Dermis blood vessel endothelial cell (primary cell): ENCODE results near the gene CNIH1. TPM values are rescaled to one million over a fixed set of nuclear protein-coding genes. Genes with fewer than 3 reads are reported as not detected.

Experiments
- DNase-seq: peaks from one replicate; pipeline ENCODE4 v3.0.0; 2010
- total RNA-seq: library from RNA; depleted of rRNA; stranded (reverse); fragments of >200 nt; gene quantifications from 2 replicates; pipeline ENCODE4 v1.2.3, GENCODE V29; 2014

CNIH1 gene
- 156 and 160 TPM in 2 replicates for total RNA-seq

DNA sequence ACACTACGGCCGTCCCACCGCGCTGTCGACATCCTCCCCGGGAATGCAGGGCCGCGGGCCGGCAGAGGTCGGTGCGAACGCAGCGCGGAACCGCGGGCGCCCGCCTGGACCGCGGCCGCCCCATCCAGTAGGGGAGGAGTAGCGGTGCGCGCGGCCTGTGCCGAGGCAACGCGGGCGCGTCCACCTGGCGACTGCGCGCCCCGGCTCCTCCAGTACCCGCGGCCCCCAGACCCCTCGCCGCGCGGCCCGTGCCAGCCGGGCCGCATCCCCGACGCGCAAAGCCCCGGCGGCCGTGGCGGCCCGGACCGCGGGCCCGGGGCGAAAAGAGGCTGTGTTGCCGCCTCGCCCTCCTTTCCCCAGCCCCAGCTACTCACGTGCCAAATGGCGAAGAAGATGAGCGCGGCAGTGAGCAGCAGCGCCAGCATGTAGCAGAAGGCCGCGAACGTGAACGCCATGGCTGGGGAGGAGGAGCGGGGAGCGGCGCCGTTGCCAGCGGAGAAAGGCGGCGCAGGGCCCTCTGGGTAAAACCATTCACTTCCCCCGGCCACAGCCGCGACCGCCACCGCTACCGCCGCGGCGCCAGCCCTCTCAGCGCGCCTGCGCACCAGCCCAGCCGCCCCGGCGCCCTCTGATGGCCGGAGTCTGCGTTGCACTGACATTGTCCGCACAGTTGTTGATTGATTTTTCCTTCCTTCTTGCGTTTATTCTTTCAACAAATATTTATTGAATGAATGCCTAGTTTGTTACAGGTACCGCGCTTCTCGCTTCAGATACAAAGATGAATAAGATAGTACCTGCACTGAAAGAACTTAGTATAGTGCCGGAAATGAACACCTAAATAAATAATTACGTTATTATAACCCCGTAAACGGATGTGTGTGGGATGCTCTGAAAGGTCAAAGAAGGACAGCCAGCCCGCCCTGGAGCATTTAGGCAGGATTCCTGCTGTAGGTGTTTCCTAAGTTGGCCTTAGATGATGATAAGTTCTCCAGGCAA, at the start of gene CNIH1:
TSS of gene CNIH1 (minus strand) at position 502 of the 996 bp plus-strand sequence. CDS start at position 455, 47 bp downstream.
- peak; percentile 94 for DNase-seq

DNA sequence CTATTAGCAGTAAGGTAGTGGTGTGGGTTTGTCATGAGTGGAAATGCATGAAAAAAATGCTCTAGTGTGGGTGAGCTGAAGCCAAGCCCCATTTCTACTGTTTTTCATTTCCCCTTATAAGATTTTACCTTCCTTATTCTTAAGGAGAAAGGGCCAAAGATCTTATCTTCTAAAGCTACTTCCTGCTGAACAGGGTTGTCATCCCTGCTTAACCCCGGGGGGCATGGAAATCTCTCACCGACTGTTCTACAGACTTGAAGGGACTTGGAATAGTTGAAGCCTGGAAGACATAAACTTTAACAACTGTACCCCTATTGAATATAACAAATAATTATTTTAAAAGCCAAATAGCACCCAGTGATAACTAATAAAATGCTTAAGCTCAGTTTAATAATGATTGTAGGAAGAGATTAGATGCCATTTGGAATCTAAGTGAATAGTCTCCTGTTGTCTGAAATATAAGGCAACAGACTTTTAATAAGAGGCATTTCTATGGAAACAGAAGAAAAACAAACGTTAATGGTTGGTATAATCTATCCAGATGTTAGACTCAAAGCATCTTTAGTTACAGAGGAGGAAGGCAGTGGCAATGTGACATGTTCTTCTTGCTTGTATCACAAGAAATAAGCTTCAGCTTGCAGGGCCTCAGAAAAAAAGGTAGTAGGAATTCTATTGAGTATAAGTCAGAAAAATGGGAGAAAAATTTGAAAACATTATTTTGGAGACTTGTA, 49.4 kb upstream of the CNIH1 start:
- DNase-seq, result no peak

DNA sequence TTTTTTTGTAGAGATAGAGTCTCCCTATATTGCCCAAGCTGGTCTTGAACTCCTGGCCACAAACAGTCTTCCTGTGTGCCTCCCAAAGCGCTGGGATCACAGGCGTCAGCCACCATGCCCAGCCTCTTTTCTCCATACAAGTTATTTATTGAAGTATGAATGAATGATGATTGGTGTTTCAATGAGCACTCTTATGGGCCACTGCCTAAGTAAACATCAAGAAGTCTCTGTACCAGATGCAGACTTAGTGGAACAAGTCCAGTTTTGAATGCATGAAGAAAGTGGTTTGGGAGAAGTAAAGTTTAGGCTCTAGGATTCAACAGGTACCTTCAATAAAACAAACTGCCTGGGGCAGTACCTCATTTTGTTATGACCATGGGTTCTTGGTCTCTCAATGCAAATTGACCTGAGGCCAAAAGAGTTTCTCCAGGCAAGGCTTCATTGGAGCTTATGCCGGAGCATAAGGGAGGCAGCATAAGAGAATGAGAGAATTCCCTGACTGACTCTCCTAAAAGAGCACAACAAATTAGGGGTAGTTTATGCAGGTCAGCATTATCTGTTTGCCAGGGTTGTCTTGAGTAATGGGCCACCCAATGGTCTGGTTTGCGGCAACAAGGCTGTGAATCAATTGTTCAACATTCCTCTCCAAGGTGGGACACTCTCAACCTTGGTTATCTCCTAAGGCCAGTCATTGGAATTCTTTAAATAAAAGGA, 48.7 kb upstream of the CNIH1 start:
- DNase-seq, result no peak

DNA sequence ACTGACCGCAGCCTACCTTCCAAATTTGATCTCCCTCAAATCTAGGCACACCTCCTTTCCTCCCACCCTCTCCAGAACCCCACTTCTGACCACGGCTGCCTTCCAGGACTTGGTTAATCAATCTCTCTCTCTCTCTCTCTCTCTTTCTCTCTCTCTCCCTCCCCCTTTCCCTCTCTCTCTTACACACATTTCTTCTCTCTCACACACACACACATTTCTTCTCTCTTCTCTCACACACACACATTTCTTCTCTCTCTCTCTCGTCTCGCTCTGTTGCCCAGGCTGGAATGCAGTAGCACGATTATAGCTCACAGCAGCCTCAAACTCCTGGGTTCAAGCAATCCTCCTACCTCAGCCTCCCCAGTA, 48.1 kb upstream of the CNIH1 start:
- DNase-seq, result no peak

DNA sequence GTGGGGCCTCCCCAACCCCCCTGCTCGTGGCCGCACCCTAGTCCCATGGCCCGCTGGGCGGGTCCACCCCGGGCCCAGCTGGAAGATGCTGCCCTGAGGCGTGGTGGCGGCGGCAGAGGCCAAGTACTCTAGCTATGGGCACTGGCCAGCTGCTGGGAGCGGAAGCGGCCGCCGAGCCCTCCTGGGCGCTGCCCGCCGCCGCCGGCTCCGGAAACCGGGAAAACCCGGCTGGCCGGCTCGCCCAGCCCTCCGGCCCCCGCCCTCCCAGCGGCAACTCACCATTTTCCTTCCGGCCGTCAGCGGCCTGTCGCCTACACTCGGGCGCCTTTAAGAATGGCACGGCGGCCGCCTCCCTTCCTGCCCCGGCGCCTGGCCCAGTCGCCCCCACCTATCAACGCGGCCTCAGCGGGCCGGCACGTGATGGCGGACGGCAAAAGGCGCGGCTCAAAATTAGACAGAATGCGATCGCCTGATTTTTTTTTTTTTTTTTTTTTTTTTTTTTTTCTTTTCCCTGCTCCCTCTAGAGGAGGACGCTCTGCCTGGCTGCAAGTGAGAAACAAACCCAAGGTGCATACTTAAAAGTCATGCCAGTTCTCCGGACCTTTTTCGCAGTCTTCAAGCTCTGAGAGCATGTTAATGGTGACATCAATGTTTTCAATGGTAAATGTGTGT, 47.6 kb upstream of the CNIH1 start, which contains the start of gene GMFB:
TSS of gene GMFB (minus strand) at position 335 of the 672 bp plus-strand sequence. CDS start at position 282, 53 bp downstream.
- peak; percentile 97 for DNase-seq

DNA sequence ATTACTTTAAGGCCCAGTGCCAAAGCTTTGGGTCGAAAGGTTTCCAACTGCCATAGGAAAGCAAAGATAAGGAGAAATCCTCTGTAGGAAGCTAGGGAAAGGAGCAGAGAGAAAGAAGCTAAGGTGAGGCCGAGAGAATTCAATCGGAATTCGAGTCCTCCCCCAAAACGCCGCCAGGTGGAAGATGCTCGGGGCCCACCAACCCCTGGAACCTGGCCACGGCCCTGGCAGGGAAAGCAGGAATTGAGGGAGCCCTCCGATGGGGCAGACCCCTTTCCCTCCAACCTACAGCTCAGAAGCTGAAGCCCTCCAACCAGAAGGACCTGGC, 47.1 kb upstream of the CNIH1 start:
- DNase-seq, result no peak

DNA sequence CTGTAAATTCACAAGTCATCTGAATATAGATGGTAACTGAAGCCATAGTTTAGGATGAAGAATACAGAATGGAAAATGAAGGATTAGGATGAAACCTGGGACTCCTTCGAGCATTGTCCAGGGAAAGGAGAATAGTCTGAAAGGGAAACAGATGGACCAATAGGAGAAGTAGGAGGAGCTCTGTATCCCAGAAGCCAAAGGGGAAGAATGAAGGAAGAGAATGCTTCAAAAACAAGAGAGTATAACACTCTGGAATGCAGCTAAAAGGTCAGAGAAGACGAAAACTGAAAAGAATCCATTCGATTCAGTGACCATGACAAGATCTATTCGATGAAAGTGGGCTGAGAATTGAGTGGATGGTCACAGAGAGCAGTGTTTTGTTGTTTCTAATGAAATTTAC, 46.6 kb upstream of the CNIH1 start:
- DNase-seq, result peak; percentile 59

DNA sequence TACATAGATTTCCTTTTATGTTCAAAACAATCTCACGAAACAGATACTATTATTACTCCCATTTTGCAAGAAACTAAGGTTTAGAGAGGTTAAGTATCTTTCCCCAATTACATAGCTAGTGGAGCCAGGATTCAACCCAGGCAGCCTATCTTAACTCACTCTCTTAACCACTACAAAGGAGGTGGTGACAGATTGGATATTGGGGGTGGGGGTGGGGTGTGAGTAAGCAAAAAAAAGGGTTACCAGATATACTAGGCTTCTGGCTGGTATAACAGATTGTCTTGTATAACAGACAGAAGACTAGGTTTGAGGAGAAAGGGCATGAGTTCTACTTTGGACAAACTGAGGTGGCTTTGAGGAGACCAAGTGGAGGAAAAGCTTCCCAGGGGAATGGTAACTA, 45.5 kb upstream of the CNIH1 start:
- no peak for DNase-seq

DNA sequence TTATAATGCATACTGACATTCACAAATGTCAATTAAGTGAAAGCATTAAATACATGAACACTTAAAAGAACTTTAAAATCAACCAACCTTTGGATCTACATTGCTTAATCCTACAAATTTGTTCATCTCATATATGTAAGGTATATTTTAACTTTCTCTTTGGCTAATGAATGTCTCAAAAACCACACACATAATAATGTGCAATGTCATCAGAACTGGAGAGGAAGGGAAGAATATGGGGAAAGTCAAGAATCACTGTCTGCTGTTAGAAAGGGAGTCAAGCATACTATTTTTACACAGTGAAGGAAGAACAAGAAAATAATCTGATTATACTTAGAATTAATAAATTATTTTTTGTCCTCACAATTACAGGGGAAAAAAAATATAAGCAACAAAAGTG, 42.7 kb upstream of the CNIH1 start:
- no peak for DNase-seq

DNA sequence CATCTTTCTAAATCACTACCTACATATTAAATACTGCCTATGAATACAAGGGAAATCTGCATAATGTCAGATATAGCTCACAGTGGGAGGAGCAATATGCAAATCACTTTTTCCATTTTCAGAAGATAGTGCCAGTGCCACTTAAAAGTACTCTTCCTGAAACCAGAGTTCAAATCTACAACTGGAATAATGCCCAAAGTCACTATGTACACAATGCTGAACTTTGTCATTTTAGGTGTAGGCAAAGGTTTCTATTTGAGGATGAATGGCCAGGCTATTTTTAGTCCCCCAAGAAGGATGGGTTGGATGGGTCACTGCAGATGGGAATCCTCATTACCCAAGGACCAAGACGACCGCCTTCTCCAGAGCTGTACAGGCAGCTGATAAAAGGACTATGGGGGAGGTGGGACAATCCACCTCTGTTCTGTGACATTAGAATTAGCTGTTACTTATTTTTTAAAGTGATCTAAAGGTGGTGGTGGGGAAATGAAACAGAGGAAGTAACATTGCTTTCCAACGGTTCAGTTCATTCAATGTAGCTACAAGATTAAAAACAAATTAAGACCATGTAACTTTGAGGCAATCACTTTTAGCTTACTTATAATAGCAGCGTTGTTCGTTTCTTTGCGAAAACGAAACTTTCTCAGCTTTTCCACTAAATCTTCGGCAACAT, 42.0 kb upstream of the CNIH1 start:
- DNase-seq, result no peak

DNA sequence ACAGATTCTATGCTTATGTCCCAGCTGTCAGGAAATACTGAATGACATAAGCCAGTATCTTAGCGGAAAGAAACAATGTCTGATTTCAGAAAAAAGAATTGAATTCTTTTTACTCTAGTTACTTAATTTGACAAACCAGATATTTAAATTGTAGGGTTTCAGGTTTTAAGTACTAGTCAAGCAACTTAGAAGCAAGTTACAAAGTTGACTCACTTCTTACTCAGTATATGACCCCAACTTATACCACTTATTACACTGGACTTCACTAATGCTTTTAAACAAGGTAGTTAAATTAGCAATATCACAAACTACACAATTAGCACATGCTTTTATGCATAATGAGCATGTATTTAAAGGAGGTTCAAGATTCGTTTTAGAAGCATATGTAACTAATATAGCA, 40.5 kb upstream of the CNIH1 start:
- DNase-seq, result peak; percentile 37

DNA sequence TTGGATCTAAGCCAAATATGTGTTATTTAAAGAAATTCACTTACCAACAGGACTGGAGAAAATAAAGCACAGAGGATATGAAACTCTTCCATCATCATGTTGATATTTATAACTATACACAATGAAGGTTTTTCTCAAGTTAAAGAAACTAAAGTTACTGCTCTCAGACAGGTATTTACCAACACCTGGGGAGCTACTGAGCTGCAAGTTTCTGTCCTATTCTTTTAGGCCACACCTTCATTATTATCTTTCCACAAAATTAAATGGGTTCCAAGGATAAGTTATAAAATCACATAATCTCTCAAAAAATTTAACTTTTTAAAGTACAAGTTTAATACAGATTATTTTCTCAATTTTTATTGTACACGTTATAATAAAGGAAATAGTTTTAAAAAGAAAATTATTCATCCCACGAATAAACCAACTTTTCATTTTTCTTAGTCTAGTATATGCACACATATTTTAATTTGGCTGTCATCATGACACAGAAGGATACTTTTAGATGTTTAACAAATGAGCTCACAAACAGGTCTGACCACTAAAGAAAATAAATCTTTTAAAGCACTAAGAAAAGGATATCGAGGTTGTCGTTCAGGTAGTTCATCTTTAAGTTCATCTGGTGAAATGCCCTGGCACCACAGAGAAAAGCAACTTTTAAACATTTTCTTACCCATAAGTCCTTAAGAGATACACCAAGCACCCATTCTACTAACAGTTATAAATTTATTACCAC, 39.8 kb upstream of the CNIH1 start:
- no peak for DNase-seq

DNA sequence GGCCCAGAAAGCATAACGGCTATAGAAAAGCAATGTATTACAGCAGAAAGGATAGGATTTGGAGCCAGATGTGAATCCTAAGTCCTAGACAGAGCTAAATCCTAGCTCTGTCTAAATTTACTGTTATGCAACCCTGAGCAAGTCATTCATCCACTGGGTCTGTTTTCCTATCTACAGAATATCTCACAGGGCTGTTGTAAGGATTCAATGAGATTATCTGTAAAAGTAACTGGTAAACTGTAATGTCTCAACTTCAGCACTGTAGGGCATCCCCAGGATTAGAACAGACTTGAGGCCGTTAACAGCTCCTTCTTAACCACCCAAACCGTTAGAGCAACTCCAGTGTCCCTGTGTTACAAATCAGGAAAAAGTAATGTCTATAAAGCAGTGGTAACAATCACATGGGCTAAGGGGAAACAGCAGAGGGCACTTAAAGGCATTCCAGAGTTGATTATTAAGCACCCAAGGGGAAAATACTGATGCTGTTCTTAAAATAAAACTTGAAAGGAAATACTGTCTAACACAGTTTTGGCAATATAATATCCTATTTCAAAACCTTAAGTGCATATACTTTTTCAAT, 37.6 kb upstream of the CNIH1 start:
- DNase-seq, result peak; percentile 34

DNA sequence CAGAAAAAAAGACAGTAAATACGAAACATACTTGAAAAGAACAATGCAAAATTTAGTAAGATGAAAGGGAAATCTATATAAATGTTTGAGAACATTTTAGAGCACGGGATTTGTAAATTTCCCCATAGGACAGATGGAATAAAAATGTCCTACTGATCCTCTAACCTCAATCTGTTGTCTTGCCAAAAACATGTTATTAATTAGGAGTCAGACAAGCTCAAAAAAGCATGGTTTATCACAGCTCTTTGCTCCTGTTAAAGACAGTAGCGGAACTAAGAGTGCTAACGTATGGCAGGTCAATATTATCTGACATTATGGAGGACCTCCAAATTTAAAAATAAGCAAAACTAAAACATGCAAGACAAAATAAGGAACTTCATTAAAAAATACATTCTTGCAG, 34.7 kb upstream of the CNIH1 start:
- DNase-seq, result no peak

DNA sequence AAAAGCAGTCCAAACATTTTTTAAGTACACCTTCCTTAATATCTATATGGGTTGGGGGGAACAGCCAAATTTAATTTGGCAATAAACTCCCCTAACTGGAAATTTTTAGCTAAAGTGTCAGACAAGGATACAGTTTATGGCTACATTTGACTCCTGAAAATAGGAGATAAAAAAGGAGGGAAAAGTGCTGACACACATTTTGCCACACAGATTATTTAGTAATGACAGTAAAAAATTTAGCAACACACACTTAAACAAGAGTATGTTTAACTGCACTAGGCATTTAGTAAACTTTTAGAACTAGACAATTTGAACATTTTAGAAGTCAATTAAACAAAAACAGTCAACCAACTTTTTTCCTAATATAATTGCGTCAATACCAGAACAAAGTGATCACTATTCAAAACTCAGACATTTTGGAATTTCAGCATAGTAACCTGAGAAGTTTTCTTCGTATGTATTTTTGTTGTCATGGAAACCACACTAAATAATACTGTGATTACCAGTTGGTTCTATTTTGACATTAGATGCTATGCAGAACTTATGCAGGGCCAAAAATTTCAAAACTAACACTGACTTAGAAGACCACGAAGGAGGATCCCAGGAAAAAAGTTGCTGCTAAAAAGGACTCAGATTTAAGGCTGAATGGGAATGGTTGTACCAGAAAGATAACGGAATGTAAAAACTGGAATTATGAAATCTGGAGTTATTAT, 34.2 kb upstream of the CNIH1 start:
- no peak for DNase-seq

DNA sequence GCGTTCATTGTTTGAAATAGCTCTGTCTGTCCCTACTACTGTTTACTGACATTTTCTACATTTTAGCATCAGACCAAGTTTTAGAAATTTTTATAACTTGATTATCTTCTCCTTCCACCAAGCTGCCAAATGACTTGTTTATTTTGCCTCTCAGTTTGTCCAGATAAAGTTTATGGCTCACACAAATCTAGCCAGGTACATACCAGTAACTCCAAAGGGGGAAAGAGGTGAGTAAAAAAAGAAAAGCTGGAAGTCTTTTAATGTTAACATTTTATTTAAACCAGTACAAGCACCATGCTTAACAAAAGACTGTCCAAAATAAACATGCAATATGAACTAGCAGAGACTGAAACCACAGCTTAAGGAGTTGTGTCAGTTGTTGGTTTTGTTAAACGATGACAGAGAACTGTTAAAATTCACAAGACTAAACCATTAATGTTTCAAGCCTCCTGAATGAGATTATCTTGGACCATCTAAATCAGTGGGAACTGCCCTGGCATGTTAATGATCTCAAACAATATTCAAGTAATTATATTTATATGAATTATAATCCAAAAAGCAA, 33.1 kb upstream of the CNIH1 start:
- DNase-seq, result no peak

DNA sequence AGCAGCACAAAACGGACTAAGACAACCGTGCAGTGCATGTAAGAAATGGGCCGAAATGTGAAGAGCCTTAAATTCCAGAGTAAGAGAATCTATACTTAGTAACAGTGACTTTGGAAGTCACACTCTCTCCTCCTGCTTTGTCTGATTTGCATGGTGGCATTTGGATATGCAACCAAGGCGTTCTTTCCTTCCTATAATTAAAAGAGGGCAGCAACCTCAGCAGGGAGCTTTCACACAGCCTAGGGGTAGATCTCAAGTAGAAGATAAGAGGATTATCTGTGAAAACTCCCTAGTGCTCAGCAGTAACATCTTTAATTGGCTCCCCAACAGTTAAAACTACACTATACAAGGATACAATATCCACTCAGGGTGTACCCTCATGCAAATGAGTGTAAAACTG, 31.1 kb upstream of the CNIH1 start:
- no peak for DNase-seq

DNA sequence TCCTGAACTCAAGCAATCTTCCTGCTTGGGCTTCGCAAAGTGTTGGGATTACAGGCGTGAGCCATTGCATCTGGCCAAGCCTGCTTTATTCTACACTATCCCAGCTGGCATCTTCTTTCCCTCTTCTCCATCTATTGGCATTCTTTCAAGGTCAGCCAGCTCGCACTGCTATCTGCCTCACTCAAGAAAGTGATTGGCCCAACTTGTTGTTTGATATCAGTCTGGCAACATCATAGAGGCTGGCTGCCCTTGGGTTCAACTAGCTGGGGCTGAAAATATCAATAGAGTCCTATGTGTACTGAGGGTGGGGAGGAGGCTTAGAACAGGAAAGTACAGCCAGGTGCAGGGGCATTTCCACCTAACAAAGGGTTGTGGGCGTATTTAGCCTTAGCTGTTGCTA, 30.5 kb upstream of the CNIH1 start:
- DNase-seq, result no peak

DNA sequence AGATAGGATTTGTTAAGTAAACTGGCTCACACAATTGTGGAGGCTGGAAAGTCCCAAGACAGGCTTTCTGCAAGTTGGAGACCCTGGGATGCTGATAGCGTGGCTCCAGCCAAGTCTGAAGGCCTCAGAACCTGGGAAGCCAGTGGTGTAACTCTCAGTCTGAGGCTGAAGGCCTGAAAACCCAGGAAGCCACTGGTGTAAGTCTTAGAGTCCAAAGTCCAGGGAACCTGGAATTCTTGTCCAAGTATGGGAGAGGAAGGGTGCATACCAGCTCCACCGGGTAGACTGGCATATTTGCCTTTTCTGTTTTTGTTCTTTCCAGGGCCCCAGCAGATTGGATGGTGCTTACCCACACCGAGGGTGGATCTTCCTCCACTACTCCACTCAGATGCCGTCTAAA, 29.5 kb upstream of the CNIH1 start:
- DNase-seq, result no peak

DNA sequence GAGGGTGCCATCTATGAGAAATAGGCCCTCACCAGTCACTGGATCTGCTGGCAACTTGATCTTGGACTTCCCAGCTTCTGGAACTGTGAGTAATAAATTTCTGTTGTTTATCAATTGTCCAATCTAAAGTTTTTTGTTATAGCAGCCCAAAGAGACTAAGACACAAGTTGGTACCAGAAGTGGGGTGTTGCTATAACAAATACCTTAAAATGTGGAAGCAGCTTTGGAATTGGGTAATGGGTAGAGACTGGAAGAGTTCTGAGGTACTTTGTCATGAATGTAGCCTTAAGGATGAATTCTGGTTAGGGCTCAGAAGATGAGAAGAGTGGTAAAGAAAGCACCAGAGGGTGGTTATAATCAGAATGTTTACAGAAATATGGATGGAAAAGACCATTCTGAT, 26.1 kb upstream of the CNIH1 start:
- no peak for DNase-seq
